GM12801 (cell line): ENCODE measurements around the gene VAV2.

Source experiments
- CTCF ChIP-seq: IDR thresholded peaks from one replicate; pipeline ENCODE4 v1.5.1; 2011; ENCODE audit warnings: control low read depth; ENCODE audit not compliant: insufficient read length; ENCODE audit errors: extremely low read depth

The VAV2 gene

DNA sequence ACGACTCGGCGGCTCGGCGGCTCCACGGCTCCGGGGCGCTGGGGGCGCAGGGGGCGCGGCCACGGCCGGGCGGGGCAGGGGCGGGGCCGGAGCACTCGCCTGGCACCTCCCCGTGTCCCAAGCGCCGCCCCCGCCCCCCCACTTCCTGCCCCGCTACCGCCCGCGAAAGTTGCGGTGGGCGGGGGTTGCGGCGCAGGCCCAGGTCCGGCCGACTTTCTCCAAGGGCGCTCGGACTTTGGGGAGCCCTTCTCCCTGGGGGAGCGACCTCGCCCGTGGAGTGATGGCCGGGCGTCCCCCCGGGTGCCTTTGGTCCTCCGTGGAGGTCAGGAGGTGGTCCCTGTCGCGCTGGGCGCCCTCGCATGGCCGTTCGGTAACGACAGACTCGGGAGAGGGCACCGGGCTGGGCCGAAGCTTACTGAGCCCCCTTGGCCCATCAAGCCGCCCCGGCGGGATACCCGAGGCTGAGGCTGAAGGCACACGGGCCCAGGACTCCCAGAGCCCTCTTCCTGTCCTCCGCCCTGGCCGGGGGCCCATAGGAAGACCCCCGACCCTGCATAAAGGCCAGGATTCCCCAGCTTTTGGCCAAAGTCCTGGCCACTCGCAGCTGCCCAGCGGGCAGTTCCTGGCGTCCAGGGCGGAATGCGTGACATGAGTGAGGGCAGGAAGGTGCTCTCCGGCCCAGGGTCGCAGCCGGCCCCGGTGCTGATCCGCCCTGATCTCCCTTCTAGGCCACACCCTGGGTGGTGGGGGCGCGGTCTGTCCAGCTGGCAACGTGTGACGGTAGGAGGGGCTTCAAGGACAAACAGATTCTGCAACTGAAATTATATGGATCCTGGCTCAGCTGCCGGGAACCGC is 883 bp upstream of the VAV2 start:
- no peak for TF ChIP-seq CTCF

DNA sequence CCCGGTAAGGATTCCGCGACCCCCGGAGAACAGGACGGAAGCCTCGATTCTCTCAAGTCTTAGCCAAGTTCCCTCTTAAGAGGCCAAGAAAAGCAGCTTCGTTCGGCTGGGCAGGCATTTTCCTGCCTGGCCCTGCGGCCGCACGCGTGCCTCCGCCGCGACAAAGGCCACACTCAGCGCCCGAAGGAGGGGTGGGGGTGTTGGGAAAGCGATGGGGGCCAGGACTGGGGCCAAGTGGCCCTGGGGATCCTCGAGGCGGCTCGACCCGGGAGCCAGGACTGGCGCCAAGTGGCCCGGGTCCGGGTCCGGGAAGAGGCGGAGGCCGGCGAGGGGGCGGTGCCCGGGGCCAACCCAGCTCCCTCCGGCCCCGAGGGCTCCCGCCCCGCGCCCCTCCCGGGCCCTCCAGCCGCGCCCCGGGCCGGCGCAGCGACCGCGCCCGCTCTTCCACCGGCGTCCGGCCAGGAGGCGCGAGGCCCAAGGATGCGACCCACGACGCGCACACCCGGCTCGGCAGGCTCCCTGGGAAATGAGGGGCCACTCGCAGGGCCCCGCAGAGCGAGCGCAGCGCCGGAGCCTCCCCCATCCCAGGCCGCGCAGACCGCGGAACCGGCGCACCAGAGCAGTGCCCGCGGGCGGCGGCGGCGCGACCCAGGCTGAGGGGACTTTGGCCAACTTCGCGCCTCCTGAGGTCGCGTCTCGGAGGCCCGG is 756 bp downstream of the VAV2 start:
- no peak for TF ChIP-seq CTCF

- TF ChIP-seq CTCF: no peak
Measured at GRCh38 chr9:133990366-133991213, 1.5 kb downstream of the VAV2 start.

GRCh38 chr9:133989625-133990365 is 2.3 kb downstream of the VAV2 start:
- no peak for TF ChIP-seq CTCF

DNA sequence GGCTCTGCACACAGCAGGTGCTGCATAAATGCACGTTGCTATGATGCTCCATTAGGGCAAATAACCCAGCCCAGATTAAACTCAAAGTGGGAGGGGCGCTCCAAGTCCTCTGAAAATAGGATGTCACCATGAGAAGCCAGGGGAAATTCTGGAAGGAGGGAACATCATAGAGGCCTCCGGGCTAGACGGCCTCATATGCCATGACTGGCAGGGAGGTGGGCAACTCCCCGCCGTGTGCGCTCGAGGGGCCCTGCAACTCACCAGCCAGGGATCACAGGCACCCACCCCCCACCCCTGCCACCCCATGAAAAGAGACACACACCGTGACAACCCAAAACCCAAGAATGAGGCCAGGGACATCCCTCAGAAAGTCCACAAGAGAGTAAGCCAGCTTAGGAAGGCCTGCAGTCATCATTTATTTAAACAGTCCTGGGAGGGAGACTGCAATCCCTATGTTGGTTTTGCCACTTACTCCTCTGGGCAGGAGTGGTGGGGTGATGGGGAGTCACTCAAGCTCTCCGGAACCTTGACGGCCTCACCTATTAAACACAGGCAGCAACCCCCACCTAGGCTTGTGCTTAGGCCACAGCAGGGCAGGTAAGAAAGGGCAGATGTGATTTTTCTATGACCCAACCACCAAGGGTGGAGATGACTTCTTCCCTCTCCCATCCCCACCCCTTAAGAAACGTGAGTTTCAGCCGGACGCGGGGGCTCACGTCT is 4.0 kb downstream of the VAV2 start:
- TF ChIP-seq CTCF: no peak

DNA sequence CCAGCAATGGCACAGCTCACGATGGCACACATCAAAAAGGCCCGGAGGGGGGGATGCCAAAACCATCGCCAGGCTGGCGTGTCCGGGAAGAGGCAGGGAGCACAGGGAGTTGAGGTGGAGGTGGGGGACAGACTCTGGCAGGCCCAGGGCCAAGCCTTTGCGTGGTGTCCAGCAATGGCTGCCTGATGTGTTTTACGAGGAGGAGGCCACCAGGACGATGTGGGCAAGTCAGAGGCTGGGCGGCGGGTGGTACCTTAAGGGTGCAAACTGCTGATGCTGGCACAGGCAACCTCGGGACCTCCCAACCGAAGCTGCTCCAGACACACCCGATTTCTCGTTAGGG is 4.7 kb downstream of the VAV2 start:
- TF ChIP-seq CTCF: no peak
